B cell (primary cell): ENCODE measurements around the gene GPAT3. TPM values are rescaled to one million over a fixed set of nuclear protein-coding genes. Genes with fewer than 3 reads are reported as not detected.

ENCODE experiments used
- ATAC-seq: fragments of 200-7000 bp; cut with Tn5 transposase; one replicate; pipeline ENCODE4 v1.10.0; 2021; ENCODE audit warnings: low read depth, mild to moderate bottlenecking, moderate number of reproducible peaks, moderate library complexity
- CTCF ChIA-PET: fragments of 350-600 bp; sonication (Branson Sonifier 250); formaldehyde crosslinking; loops from one replicate; lab custom pipeline; 2021; ENCODE audit warnings: antibody characterized with exemption, inconsistent platforms; lab: Charles Lee
- POLR2A ChIA-PET: fragments of 350-600 bp; sonication (Branson Sonifier 250); formaldehyde crosslinking; loops from one replicate; lab custom pipeline; 2021; ENCODE audit warnings: antibody characterized with exemption; lab: Charles Lee
- DNase-seq: peaks from one replicate; pipeline ENCODE4 v3.0.0; 2013
- H2AFZ ChIP-seq: 2 replicates; pipeline ENCODE4 v1.6.1; 2012; ENCODE audit warnings: mild to moderate bottlenecking, low read depth, low read length; ENCODE audit not compliant: insufficient read depth, poor library complexity, severe bottlenecking
- H3K27ac ChIP-seq, 2 donors: 1 replicate in 1 of 2; 2 replicates in 1 of 2; pipeline ENCODE4 v1.5.1; 2012 to 2013; ENCODE audit warnings: low read length in 2 of 2, mild to moderate bottlenecking in 2 of 2, moderate library complexity in 1 of 2
- H3K27me3 ChIP-seq, 4 experiments: fragments of 200-600 bp in 1 of 4; sonication (generic) in 1 of 4; replicated peaks in 1 of 4; 1 replicate in 2 of 4; 2 replicates in 2 of 4; pipeline versions ENCODE4 v1.6.1 to v1.7.0; 2013 to 2016; ENCODE audit warnings: low read length in 3 of 4, mild to moderate bottlenecking in 2 of 4, mixed read lengths in 1 of 4, moderate library complexity in 1 of 4; ENCODE audit not compliant: insufficient read depth in 4 of 4, control insufficient read depth in 3 of 4; ENCODE audit errors: control extremely low read depth in 1 of 4
- H3K36me3 ChIP-seq, 2 experiments: replicated peaks in 1 of 2; 1 replicate in 1 of 2; 2 replicates in 1 of 2; pipeline versions ENCODE4 v1.6.1 to v1.7.1; 2013; ENCODE audit warnings: low read length in 1 of 2; ENCODE audit not compliant: insufficient read depth in 2 of 2, control insufficient read depth in 1 of 2; ENCODE audit errors: control extremely low read depth in 1 of 2, extremely low read depth in 1 of 2
- H3K4me1 ChIP-seq, 2 donors: fragments of 200-600 bp in 1 of 2; sonication (generic) in 1 of 2; 1 replicate in 1 of 2; 2 replicates in 1 of 2; pipeline versions ENCODE4 v1.5.1 to v1.6.1; 2013 to 2017; ENCODE audit warnings: low read length in 2 of 2; ENCODE audit not compliant: control insufficient read depth in 2 of 2, insufficient read depth in 2 of 2
- H3K4me2 ChIP-seq: replicated peaks from 2 replicates; pipeline ENCODE3; 2012; ENCODE audit warnings: mild to moderate bottlenecking, low read depth, low read length; ENCODE audit not compliant: poor library complexity, severe bottlenecking
- H3K4me3 ChIP-seq, 5 experiments: fragments of 200-600 bp in 1 of 5; sonication (generic) in 1 of 5; 1 replicate in 3 of 5; 2 replicates in 2 of 5; pipeline versions ENCODE4 v1.5.1 to v1.7.0; 2011 to 2016; ENCODE audit warnings: low read length in 4 of 5, mild to moderate bottlenecking in 4 of 5, low read depth in 2 of 5, control low read depth in 1 of 5, moderate library complexity in 1 of 5; ENCODE audit not compliant: insufficient read depth in 1 of 5; ENCODE audit errors: control extremely low read depth in 1 of 5, extremely low read depth in 1 of 5
- H3K79me2 ChIP-seq: fragments of 200-600 bp; sonication (generic); one replicate; pipeline ENCODE4 v1.6.0; 2016; ENCODE audit warnings: low read length; ENCODE audit not compliant: control insufficient read depth, insufficient read depth
- H3K9ac ChIP-seq: fragments of 200-600 bp; sonication (generic); 2 replicates; pipeline ENCODE4 v1.6.1; 2017; ENCODE audit warnings: mild to moderate bottlenecking, low read length, moderate library complexity
- H3K9me3 ChIP-seq, 3 donors: one replicate each; pipeline versions ENCODE4 v1.6.1 to v1.7.1; 2013; ENCODE audit warnings: low read length in 2 of 3; ENCODE audit not compliant: control insufficient read depth in 2 of 3, insufficient read depth in 1 of 3; ENCODE audit errors: control extremely low read depth in 1 of 3
- H4K20me1 ChIP-seq: 2 replicates; pipeline ENCODE4 v1.6.0; 2012; ENCODE audit warnings: mild to moderate bottlenecking, low read length; ENCODE audit not compliant: insufficient read depth, control insufficient read depth, poor library complexity, severe bottlenecking
- H3K27ac Mint-ChIP-seq: one replicate; pipeline ENCODE4 v1.8.0; 2021; ENCODE audit warnings: mixed read lengths
- H3K27me3 Mint-ChIP-seq: one replicate; pipeline ENCODE4 v1.8.0; 2021; ENCODE audit warnings: mixed read lengths
- H3K4me1 Mint-ChIP-seq: one replicate; pipeline ENCODE4 v1.8.0; 2021; ENCODE audit warnings: mixed read lengths
- H3K4me3 Mint-ChIP-seq: one replicate; pipeline ENCODE4 v1.8.0; 2021; ENCODE audit warnings: mixed read lengths
- H3K9me3 Mint-ChIP-seq: one replicate; pipeline ENCODE4 v1.8.0; 2022; ENCODE audit warnings: mixed read lengths; ENCODE audit not compliant: insufficient read depth
- EZH2 ChIP-seq: IDR thresholded peaks from 2 replicates; pipeline ENCODE4 v1.6.1; 2012; ENCODE audit warnings: borderline replicate concordance, low read depth, mild to moderate bottlenecking, moderate library complexity, low read length; ENCODE audit not compliant: insufficient read depth, poor library complexity, severe bottlenecking
- WGBS: methylation state at CpG from one replicate; pipeline ENCODE4 v1.1.5; 2013; ENCODE audit warnings: missing lambda C conversion rate; ENCODE audit not compliant: insufficient coverage; 5-methylcytosine and 5-hydroxymethylcytosine counted together
- intact Hi-C: fragments of 100-400 bp; cut with micrococcal nuclease; formaldehyde crosslinking; loops from one replicate; pipeline ENCODE4 v1.10.0; 2022
- polyA plus RNA-seq: library from polyadenylated mRNA; depleted of rRNA; stranded (reverse); fragments of >200 nt; gene quantifications from 2 replicates; pipeline ENCODE4 v1.2.3, GENCODE V29; 2012
- total RNA-seq, 2 donors: library from RNA; stranded (reverse); fragments of 120-200 nt in 1 of 2; gene quantifications; 1 replicate in 1 of 2; 2 replicates in 1 of 2; pipeline versions ENCODE4 v1.2.3 to v1.2.4, GENCODE V29; 2013 to 2022
- TF ChIP-seq, protein P1 (sequence below): fragments of 200-600 bp; IDR thresholded peaks from one replicate; pipeline ENCODE4 v1.8.0; 2022; ENCODE audit warnings: antibody characterized with exemption, mild to moderate bottlenecking

GPAT3 gene
- total and polyA plus RNA-seq, 2 donors (not counting 1 experiment from before 2014, with no cell fraction given) = 0.06 to 0.89 TPM

DNA sequence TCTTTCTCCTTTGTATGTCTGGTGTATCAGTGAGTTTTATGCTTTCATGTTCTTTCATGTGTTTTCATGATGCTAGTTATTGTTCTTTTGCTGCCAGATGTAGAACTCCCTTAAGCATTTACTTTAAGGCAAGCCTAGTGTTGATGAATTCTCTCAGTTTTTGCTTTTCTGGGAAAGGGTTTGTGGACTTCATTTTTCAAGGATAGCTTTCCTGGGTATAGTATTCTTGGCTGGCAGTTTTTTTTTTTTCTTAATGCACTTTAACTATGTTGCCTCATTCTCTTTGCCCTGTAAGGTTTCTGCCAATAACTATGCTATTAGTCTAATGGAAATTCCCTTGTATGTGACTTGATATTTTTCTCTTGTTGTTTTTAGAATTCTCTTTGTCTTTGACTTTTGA is 77.1 kb downstream of the GPAT3 start:
- H3K27me3 ChIP-seq = peaks cover 0 to 4% (median 1%) of the 10 kb centered on the region in 4 experiments
- H3K9me3 ChIP-seq = peaks cover 3 to 24% (median 18%) of the 10 kb centered on the region in 3 donors
- Mint-ChIP-seq H3K27me3 (peaks cover 22% of the 10 kb centered on the region), H3K9me3 (peaks cover 24% of the 10 kb centered on the region), H3K27ac (no peak overlapping the region), H3K4me1 (no peaks in the 10 kb centered on the region), H3K4me3 (no peak overlapping the region)
- H3K9ac ChIP-seq = no peak overlapping the region
- H3K4me3 ChIP-seq = no peak overlapping the region
- no peak for DNase-seq
- no peak overlapping the region for H2AFZ ChIP-seq
- H3K79me2 ChIP-seq = no peaks in the 10 kb centered on the region
- CTCF ChIA-PET = no interaction called here
- H3K27ac ChIP-seq = no peak overlapping the region
- ATAC-seq = no peak
- POLR2A ChIA-PET = no interaction called here
- intact Hi-C loops = no loop called here
- H3K36me3 ChIP-seq = no peaks in the 10 kb centered on the region
- TF ChIP-seq EZH2 = no peak
- TF ChIP-seq, protein P1, sequence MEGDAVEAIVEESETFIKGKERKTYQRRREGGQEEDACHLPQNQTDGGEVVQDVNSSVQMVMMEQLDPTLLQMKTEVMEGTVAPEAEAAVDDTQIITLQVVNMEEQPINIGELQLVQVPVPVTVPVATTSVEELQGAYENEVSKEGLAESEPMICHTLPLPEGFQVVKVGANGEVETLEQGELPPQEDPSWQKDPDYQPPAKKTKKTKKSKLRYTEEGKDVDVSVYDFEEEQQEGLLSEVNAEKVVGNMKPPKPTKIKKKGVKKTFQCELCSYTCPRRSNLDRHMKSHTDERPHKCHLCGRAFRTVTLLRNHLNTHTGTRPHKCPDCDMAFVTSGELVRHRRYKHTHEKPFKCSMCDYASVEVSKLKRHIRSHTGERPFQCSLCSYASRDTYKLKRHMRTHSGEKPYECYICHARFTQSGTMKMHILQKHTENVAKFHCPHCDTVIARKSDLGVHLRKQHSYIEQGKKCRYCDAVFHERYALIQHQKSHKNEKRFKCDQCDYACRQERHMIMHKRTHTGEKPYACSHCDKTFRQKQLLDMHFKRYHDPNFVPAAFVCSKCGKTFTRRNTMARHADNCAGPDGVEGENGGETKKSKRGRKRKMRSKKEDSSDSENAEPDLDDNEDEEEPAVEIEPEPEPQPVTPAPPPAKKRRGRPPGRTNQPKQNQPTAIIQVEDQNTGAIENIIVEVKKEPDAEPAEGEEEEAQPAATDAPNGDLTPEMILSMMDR = no peak
- no peak overlapping the region for H3K4me2 ChIP-seq
- no peaks in the 10 kb centered on the region for H4K20me1 ChIP-seq
- H3K4me1 ChIP-seq = no peaks in the 10 kb centered on the region

GRCh38 chr4:83613994-83614393 is 78.1 kb downstream of the GPAT3 start:
- Histone ChIP-seq H2AFZ (no peak overlapping the region), H4K20me1 (no peaks in the 10 kb centered on the region), H3K79me2 (no peaks in the 10 kb centered on the region), H3K9me3 (peaks cover 3 to 24% (median 18%) of the 10 kb centered on the region in 3 donors), H3K27me3 (peaks cover 0 to 4% (median 1%) of the 10 kb centered on the region in 4 experiments), H3K4me2 (no peak overlapping the region), H3K4me3 (no peak overlapping the region), H3K4me1 (no peaks in the 10 kb centered on the region), H3K27ac (no peak overlapping the region), H3K9ac (no peak overlapping the region), H3K36me3 (no peaks in the 10 kb centered on the region)
- no peak for DNase-seq
- Mint-ChIP-seq H3K4me1 (no peaks in the 10 kb centered on the region), H3K27ac (no peak overlapping the region), H3K4me3 (no peak overlapping the region), H3K27me3 (peaks cover 25% of the 10 kb centered on the region), H3K9me3 (peaks cover 24% of the 10 kb centered on the region)
- TF ChIP-seq, protein P1 = no peak
- no peak for TF ChIP-seq EZH2
- intact Hi-C loops = no loop called here
- WGBS = no CpG with 5 or more reads among the region's 4 CpGs
- ChIA-PET CTCF (no interaction called here), POLR2A (no interaction called here)
- no peak for ATAC-seq
